RPMI7951 (cell line): ENCODE measurements around the gene SHISA9. TPM values are rescaled to one million over a fixed set of nuclear protein-coding genes. Genes with fewer than 3 reads are reported as not detected.
"Not testable (repeated sequence)": the region's sequence is repeated elsewhere in the genome, so short reads cannot be mapped to it uniquely, and the experiment has no call there.

Experiments
- DNase-seq: peaks from one replicate; pipeline ENCODE4 v3.0.0-alpha.2; 2012; ENCODE audit warnings: low read depth
- total RNA-seq: library from RNA; depleted of rRNA; stranded (reverse); fragments of >200 nt; shearing (Covaris generic); gene quantifications from 2 replicates; pipeline ENCODE4 v1.2.3, GENCODE V29; 2014; rRNA removed

Gene SHISA9
- total RNA-seq = 0.10 and 0.12 TPM in 2 replicates

DNA sequence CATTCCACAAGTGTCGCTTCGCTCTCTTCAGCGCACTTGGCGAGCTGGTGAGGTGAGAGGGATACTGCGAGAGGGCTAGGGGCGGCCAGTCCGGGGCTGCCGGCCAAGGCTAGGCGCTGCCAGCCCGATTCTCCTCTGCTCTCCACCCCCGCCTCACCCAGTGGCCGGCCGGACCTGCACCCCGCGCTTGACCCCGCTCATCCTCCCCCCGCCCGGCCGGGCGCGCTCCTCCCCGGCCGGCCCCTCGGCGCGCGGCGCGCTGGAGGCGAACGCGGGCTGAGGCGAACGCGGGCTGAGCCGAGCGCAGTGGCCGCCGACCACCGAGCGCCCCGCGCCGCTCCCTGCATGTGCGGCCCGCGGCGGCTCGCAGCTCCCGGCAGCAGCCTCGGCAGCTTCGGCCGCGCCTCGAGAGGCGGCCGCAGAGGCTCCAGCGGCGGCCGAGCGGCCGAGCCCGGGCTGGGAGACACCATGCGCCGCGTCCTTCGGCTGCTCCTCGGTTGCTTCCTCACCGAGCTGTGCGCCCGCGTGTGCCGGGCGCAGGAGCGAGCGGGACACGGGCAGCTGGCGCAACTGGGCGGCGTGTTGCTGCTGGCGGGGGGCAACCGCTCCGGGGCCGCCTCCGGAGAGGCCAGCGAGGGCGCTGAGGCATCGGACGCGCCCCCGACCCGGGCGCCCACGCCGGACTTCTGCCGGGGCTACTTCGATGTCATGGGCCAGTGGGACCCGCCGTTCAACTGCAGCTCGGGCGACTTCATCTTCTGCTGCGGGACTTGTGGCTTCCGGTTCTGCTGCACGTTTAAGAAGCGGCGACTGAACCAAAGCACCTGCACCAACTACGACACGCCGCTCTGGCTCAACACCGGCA lies at the start of gene SHISA9:
Gene SHISA9, plus strand, starts transcription at position 2 of the 865 bp plus-strand sequence.
- DNase-seq = peak; percentile 15

DNA sequence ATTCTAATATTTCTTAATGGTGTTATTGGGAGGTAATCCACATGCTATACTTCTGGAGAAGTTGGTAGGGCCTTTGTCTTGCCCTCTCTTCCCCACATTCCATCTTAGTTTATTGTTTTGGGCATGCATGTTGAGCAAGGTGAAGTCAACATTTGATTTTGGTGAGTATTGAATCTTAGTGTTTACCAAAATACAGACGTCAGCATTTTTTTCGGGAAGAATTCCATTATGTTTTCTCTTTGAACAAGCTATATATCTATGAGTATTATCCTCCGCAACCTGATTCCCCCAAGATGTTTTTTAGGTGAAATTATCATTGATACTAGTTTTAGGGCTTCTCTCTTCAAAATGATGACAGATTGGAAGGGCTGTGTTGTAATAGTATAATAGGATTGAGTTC lies 47.4 kb upstream of the SHISA9 start:
- DNase-seq = no peak

DNA sequence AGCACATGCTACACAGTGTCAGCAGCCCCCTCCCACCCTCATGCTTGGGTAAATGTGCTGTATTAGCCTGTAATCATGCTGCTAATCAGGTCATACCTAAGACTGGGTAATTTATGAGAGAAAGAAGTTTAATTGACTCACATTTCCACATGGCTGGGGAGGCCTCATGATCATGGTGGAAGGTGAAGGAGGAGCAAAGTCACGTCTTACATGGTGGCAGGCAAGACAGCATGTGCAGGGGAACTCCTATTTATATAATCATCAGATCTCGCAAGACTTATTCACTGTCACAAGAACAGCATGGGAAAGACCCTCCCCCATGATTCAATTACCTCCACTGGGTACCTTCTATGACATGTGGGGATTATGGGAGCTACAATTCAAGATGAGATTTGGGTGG lies 44.0 kb upstream of the SHISA9 start:
- DNase-seq = not testable (repeated sequence)

DNA sequence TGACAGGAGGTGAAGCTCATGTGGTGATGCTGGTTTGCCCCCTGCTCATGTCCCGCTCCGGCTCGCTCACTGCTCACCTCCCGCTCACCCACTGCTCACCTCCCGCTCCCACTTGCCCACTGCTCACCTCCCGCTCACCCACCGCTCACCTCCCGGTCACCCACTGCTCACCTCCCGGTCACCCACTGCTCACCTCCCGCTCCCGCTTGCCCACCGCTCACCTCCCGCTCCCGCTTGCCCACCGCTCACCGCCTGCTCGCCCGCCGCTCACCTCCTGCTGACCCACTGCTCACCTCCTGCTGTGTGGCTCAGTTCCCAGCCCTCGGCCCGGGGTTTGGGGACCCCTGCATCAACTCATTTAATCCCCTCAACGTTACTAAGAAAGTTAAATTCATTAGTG lies 39.1 kb upstream of the SHISA9 start:
- DNase-seq = no peak

DNA sequence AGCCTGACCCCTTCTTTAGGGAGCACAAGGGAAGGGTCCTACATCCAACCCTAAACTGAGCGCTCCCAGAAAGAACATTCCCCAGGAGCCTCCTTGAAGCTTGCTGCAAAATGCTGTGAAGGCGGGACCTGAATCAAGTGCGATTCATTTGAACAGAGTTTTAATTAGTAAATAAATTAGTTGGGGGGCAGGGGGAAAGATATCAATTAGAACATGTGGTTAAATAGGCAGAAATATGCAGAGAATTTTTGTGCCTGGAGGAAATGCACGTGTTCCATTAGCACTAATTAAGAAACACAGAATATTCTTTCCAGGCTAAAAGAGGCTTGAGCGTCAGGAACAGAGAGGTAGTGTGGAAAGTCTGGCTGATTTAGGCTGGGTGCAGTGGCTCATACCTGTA lies 38.5 kb upstream of the SHISA9 start:
- DNase-seq = no peak

DNA sequence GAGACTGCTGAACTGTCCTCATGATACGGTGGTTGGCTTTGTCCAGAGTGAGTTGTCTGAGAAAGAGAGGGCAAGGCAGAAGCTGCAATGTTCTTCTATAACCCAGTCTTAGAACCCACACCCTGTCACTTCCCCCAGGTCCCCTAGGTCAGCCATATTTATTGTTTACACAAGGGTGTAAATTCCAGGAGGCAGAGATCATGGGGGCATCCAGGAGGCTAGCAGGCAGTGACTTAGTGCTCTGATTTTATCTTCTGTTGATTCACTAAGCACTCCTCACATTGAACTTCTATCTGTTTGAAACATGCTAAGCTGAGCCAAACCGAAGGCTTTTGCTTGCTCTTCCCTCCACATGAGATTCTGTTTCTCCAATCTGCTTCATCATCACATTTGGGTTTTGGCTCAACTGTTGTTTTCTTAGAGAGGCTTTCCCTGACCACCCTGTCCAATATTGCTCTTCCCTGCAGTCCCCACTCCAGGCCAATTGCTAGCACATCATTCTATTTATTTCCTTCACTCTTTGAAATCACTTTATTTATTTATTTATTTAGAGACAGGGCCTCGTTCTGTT lies 34.3 kb upstream of the SHISA9 start:
- DNase-seq = no peak

DNA sequence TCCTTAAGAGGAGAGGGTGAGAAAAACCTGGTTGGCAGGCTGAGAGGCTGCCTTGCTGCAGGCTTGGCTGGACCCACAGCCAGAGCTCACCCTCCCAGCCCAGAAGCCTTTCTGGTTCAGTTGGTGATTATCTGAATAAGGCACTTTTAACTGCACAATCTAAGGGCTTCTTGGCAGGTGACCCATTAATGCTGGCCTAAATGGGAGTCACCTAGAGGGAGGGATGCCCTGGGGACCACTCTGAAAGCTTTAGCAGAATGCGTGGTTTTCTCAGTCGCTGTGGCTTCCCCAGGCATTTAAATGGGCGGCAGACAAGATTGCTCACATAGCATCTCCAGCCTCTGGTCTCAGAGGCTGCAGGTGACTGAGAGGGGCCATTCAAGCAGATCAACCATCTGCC lies 33.2 kb upstream of the SHISA9 start:
- DNase-seq = no peak

DNA sequence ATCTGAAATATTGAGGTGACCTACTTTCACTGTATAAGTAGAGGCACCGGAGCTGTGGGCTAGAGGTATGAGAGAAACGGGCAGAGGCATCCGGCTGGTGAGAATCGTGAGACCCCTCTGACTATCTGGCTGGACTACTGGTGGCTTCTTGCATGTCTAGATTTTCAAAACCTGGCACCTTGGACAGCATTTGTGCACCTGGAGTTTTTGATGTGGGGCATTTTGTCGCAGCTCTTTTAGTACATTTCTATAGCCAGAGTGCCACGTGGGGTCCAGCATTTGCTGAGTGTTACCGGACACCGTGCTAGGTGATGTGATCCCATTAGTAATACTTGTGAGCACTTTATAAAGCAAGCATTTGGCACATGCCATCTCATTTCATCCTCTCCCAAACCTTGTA lies 32.6 kb upstream of the SHISA9 start:
- no peak for DNase-seq

DNA sequence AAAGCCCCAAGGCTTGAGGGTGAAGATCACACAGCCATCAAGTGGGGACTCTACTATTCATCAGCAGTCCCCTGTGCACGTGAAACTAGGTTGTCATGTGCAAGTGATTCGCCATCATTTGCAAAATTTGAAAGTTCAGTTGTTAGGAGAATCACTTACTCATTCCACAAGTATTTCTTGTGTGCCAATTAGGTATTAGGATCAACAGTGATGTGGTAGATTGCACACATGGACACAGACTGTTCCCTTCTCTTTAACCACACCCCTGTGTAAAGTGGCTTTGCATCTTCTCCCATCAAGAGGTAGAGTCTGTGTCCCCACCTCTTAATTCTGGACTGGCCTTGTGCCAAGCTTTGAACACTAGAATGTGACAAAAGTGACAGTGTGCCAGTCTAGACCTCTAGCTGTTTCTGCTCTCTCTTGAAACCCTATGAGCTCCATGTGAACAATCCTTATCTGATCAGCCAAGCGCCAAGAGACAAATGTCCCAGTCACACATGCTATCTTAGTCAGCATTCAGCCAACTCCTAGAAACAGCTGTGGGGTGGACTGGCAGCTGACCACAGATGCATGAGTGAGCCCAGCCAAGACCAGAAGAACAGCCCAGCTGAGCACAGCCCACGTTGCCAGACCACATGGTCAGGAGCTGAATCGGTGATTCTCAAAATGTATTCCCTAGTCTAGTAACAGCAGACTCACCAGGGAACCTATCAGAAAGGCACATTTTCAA lies 31.5 kb upstream of the SHISA9 start:
- peak; percentile 44 for DNase-seq

DNA sequence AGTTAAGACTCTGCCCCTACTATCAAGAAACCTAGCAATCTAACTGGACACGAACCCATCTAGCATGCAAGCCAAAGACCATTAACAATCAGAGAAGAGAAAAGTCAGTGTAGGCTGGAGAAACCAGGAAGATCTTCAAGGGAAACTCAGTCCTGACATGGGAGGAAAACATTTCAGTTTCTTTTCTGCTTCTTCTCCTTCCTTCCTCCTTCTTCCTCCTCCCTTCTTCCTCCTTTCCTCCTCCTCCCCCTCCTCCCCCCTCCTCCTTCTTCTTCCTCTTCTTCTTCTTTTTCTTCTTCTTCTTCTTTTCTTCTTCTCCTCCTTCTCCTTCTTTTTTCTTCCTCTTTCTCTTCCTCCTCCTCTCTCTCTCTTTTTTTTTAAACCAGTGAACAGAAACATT lies 29.6 kb upstream of the SHISA9 start:
- DNase-seq = no peak

DNA sequence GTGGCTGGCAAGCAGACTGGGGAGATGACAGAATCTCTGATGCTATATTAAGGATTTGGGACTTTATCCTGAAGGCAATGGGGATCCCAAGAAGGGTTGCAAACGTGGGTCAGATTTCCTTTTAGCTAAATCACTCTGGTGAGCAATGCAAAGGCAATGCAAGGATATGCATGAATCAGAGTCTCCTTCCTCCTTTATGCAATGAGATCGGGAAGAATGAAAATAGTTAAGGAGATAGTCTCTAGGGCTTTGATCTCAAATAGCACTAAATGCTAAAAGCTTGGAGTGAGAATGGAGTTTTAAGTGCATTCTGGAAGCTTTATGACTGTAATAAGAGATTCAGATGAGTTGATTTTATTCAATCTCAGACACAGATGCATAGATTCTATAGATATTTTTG lies 27.2 kb upstream of the SHISA9 start:
- peak; percentile 79 for DNase-seq

DNA sequence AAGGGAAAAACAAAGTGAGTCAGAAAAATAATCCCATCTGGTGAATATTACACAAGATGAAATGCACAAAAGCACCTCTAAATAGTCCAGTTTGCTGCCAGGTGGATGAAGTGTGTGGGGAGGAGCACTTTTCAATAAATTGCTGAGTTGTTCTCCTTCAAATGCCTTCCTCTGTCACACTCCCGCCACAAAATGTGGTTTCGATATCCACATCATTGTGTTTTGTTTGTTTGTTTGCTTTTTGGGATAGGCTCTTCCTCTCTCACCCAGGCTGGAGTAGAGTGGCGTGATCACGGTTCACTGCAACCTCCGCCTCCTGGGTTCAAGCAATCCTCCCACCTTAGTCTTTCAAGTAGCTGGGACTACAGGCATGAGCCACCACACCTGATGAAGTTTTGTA lies 24.6 kb upstream of the SHISA9 start:
- no peak for DNase-seq

DNA sequence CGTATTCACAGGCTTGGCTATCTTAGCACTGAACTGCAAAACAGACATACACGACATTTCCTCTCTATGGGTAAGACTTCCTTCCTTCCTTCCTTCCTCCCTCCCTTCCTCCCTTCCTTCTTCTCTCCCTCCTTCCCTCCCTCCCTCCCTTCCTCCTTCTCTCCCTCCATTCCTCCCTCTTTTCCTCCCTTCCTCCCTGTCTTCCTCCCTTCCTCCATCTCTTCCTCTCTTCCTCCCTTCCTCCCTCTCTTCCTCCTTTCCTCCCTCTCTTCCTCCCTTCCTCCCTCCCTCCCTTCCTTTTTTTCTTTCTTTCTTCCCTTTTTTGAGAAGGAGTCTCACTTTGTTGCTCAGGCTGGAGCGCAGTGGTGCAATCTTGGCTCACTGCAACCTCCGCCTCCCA lies 22.4 kb upstream of the SHISA9 start:
- no peak for DNase-seq

DNA sequence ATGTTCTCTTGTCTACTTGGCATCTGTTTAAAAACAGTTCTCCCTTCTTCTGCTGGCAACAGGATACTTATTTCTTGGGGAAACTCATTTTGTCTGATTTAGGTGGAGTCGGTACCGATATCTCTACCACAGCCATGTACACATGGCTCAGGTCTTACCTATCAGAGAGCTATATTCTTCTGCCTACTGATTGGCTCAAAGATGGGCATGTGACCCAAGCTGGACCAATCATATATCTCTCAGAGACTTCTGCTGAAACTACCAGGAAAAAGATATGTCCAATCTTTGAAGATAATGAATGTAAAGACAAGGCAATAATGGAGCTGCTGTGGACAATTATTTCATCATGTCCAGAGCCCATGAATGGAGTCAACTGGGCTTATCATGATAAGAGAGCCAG lies 21.6 kb upstream of the SHISA9 start:
- DNase-seq = no peak

DNA sequence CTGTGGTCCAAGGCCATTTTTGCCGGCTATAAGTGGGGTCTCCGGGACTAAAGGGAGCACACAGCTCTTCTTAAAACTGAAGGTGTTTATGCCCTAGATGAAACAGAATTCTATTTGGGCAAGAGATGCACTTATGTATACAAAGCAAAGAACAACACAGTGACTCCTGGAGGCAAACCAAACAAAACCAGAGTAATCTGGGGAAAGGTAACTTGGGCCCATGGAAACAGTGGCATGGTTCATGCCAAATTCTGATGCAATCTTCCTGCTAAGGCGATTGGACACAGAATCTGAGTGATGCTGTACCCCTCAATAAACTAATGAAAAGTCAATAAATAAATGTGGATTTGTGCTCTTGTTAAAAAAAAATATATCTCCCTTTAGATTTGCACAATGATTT lies 20.2 kb upstream of the SHISA9 start:
- DNase-seq = no peak

DNA sequence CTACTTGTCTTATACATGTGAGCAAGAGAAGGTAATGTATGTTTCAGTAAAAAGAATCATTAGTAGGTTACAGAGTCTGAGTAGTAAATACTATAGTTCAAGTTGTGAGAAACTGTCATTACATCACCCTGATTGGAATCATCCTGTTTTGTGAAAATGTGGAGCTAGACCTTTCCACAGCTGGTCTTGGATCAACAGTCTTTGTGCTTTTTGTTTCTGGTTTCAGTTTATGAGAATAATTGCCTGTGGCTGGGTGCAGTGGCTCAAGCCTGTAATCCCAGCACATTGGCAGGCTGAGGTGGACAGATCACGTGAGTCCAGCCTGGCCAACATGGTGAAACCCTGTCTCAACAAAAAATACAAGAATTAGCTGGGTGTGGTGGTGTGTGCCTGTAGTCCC lies 19.7 kb upstream of the SHISA9 start:
- DNase-seq = peak; percentile 26

DNA sequence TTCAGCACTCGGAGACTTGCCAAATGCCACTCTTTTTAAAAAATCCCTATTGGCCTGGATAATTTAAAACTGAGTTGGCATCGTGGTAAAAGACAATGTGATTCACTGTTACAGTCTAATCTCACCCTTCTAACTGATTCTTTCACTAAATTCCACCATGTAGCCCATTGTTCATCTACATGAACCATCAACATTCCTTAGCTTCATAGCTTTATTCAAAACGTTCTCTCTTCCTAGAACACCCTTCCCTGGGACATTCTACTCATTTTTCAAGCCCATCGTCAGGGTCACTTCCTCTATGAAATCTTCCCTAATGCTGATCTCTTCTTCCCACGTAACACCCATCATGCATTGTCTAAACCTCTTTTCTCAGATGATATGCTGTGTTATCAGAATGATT lies 15.7 kb upstream of the SHISA9 start:
- DNase-seq = no peak

DNA sequence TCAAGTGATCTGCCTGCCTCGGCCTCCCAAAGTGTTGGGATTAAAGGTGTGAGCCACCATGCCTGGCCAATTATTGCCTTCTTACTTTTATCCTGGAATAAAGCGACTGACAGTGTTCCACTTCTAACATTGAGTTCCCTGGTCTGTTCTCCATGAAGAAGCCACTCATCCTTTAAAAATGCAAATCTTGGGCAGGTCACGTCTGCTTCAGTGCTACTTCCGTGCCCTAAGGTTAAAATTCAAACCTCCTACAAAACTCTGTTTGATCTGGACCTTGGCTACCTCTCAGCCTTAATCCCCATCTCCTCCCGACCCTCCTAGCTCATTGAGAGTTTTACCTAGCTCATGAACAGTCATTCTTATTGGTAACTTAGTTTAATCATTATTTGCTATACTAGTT lies 9.6 kb upstream of the SHISA9 start:
- peak; percentile 10 for DNase-seq

DNA sequence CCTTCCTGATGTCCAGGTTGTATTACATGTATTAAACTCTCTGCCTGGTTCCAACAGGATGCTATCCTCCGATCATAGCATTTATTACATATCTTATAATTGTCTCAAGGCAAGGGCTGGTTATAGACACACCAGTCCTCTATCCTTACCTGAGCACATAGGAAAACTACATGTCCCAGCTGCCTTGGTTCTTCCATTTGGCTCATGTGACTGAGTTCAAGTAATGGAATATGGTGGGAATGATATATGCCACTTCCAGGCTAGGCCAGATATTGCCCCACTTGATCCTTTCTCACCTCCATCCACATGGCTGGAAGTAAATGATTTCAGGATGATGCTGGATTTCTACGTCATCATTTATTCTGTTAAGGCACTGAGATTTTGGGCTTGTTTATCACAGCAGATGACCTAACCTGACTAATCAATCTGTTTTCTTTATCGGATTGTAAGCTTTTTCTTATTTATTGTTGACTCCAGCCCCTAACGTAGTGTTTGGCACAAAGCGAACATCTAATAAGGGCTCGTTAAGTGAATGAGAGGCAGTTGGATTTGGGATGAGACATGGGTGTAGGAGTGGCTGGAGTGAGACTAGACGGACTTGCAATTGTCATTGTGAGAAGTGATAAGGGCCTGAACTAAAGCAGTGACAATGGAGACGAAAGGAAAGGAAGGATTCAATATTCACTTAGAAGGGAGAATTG lies 8.2 kb upstream of the SHISA9 start:
- DNase-seq = no peak

DNA sequence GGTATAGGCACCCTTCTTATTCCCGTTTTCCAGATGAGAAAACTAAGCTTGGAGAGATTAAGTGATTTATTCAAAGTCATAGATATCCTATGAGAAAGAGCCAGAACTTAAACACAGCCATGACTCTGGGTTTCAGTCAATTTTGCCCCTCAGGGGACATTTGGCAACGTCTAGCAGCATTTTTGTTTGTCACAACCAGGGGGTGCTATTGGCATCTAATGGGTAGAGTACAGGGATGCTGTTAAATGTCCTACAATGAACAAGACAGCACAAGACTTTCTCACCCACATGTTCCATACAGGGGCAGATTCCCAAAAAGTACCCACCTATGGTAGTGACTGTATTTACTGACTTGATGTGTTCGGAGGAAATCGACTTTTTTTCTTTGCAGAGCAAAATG lies 4.8 kb upstream of the SHISA9 start:
- DNase-seq = peak; percentile 49

DNA sequence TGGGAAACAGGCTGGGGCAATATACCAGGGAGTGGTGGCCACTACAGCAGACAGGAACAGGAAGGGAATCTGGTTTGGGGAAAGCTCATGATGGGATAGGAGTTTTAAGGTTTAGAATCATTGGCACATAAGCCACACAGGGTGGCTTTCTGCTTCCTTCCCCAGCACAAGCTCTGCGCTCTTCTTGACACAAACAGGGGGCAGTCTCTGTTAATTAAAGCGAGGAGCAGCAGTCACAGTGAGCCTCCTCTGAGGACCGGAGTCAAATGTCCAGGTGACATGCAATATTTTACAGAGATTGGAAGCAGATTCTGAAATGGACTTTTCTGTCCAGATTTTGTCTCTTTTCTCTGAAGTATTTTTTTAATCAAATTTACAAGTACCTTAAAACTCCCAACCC lies 2.8 kb upstream of the SHISA9 start:
- DNase-seq = no peak

DNA sequence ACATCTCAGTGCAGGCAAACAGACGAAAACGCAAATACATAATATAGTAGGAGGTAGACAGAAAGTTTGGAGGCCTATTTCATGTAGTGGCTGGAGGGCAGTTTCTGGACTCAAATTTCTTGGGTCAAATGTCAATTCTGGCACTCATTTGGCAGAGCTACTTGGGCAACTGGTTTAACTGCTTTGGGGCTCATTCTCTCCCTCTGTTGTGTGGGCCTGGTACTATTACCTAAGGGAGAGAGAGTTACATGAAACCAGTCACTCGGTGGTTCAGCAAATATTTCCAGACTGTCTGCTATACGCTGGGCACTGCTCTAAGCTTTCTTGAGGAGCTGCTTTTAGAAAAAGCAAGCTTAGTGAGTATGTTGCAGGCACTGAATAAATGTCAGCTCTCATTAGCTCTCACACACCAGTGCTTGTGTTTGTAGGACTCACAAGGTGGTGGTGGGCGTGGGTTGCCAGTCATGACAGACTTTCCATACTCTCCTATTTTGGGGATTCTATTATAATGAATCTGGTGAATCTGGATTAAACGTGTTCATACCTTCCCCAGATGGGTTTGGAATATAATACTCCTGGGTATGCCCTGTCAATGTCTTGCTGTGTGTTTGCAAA lies 1.8 kb upstream of the SHISA9 start:
- no peak for DNase-seq
